ENCODE results near the gene ABHD14A.

ABHD14A gene

GRCh38 chr3:51934139-51934850 is 40.6 kb upstream of the ABHD14A start:
- Histone ChIP-seq H3K4me3 (ENCODE audit: low read depth in 1 of 2, low read length in 2 of 2) (no peak overlapping the region), H3K27me3 (ENCODE audit: low read depth, low read length) (no peaks in the 10 kb centered on the region), H3K4me1 (ENCODE audit: control insufficient read depth in 1 of 2, insufficient read depth in 2 of 2, low read length in 2 of 2) (no peaks in the 10 kb centered on the region), H3K27ac (ENCODE audit: low read length) (no peak overlapping the region), H3K36me3 (ENCODE audit: control insufficient read depth in 1 of 2, insufficient read depth in 2 of 2, low read length in 2 of 2) (peaks cover 37 to 61% of the 10 kb centered on the region in 2 donors), H3K9me3 (ENCODE audit: control insufficient read depth in 1 of 2, low read length in 2 of 2) (no peaks in the 10 kb centered on the region)

GRCh38 chr3:51934991-51935885 is 39.6 kb upstream of the ABHD14A start:
- Histone ChIP-seq H3K27ac (ENCODE audit: low read length) (no peak overlapping the region), H3K36me3 (ENCODE audit: control insufficient read depth in 1 of 2, insufficient read depth in 2 of 2, low read length in 2 of 2) (peaks cover 37 to 61% of the 10 kb centered on the region in 2 donors), H3K27me3 (ENCODE audit: low read depth, low read length) (no peaks in the 10 kb centered on the region), H3K4me3 (ENCODE audit: low read depth in 1 of 2, low read length in 2 of 2) (no peak overlapping the region), H3K4me1 (ENCODE audit: control insufficient read depth in 1 of 2, insufficient read depth in 2 of 2, low read length in 2 of 2) (peaks cover 0 to 4% of the 10 kb centered on the region in 2 donors), H3K9me3 (ENCODE audit: control insufficient read depth in 1 of 2, low read length in 2 of 2) (no peaks in the 10 kb centered on the region)

GRCh38 chr3:51935886-51936755 is 38.7 kb upstream of the ABHD14A start:
- Histone ChIP-seq H3K27ac (ENCODE audit: low read length) (no peak overlapping the region), H3K4me1 (ENCODE audit: control insufficient read depth in 1 of 2, insufficient read depth in 2 of 2, low read length in 2 of 2) (peaks cover 5 to 12% of the 10 kb centered on the region in 2 donors), H3K27me3 (ENCODE audit: low read depth, low read length) (no peaks in the 10 kb centered on the region), H3K9me3 (ENCODE audit: control insufficient read depth in 1 of 2, low read length in 2 of 2) (no peaks in the 10 kb centered on the region), H3K4me3 (ENCODE audit: low read depth in 1 of 2, low read length in 2 of 2) (no peak overlapping the region), H3K36me3 (ENCODE audit: control insufficient read depth in 1 of 2, insufficient read depth in 2 of 2, low read length in 2 of 2) (peaks cover 37 to 61% of the 10 kb centered on the region in 2 donors)

- Histone ChIP-seq H3K27ac (ENCODE audit: low read length) (no peak overlapping the region), H3K27me3 (ENCODE audit: low read depth, low read length) (no peaks in the 10 kb centered on the region), H3K4me3 (ENCODE audit: low read depth in 1 of 2, low read length in 2 of 2) (no peak overlapping the region), H3K4me1 (ENCODE audit: control insufficient read depth in 1 of 2, insufficient read depth in 2 of 2, low read length in 2 of 2) (peaks cover 7 to 15% of the 10 kb centered on the region in 2 donors), H3K9me3 (ENCODE audit: control insufficient read depth in 1 of 2, low read length in 2 of 2) (no peaks in the 10 kb centered on the region), H3K36me3 (ENCODE audit: control insufficient read depth in 1 of 2, insufficient read depth in 2 of 2, low read length in 2 of 2) (peaks cover 37 to 65% of the 10 kb centered on the region in 2 donors)
Measured at GRCh38 chr3:51937014-51937413, 37.9 kb upstream of the ABHD14A start.

- Histone ChIP-seq H3K4me1 (ENCODE audit: control insufficient read depth in 1 of 2, insufficient read depth in 2 of 2, low read length in 2 of 2) (peaks cover 12 to 20% of the 10 kb centered on the region in 2 donors), H3K36me3 (ENCODE audit: control insufficient read depth in 1 of 2, insufficient read depth in 2 of 2, low read length in 2 of 2) (peaks cover 34 to 60% of the 10 kb centered on the region in 2 donors), H3K9me3 (ENCODE audit: control insufficient read depth in 1 of 2, low read length in 2 of 2) (no peaks in the 10 kb centered on the region), H3K27ac (ENCODE audit: low read length) (no peak overlapping the region), H3K27me3 (ENCODE audit: low read depth, low read length) (no peaks in the 10 kb centered on the region), H3K4me3 (ENCODE audit: low read depth in 1 of 2, low read length in 2 of 2) (no peak overlapping the region)
Measured at GRCh38 chr3:51937611-51938450, 37.0 kb upstream of the ABHD14A start.

- Histone ChIP-seq H3K9me3 (ENCODE audit: control insufficient read depth in 1 of 2, low read length in 2 of 2) (no peaks in the 10 kb centered on the region), H3K27ac (ENCODE audit: low read length) (no peak overlapping the region), H3K4me3 (ENCODE audit: low read depth in 1 of 2, low read length in 2 of 2) (no peak overlapping the region), H3K27me3 (ENCODE audit: low read depth, low read length) (no peaks in the 10 kb centered on the region), H3K36me3 (ENCODE audit: control insufficient read depth in 1 of 2, insufficient read depth in 2 of 2, low read length in 2 of 2) (peaks cover 29 to 50% of the 10 kb centered on the region in 2 donors), H3K4me1 (ENCODE audit: control insufficient read depth in 1 of 2, insufficient read depth in 2 of 2, low read length in 2 of 2) (peaks cover 18 to 26% of the 10 kb centered on the region in 2 donors)
Measured at GRCh38 chr3:51938780-51939425, 36.0 kb upstream of the ABHD14A start.

GRCh38 chr3:51940648-51941462 is 34.0 kb upstream of the ABHD14A start:
- Histone ChIP-seq H3K9me3 (ENCODE audit: control insufficient read depth in 1 of 2, low read length in 2 of 2) (no peaks in the 10 kb centered on the region), H3K36me3 (ENCODE audit: control insufficient read depth in 1 of 2, insufficient read depth in 2 of 2, low read length in 2 of 2) (peaks cover 26 to 45% of the 10 kb centered on the region in 2 donors), H3K4me3 (ENCODE audit: low read depth in 1 of 2, low read length in 2 of 2) (peak overlapping the region; percentile 86 to 93), H3K27ac (ENCODE audit: low read length) (peak overlapping the region; percentile 30), H3K4me1 (ENCODE audit: control insufficient read depth in 1 of 2, insufficient read depth in 2 of 2, low read length in 2 of 2) (peaks cover 18 to 26% of the 10 kb centered on the region in 2 donors), H3K27me3 (ENCODE audit: low read depth, low read length) (no peaks in the 10 kb centered on the region)

- Histone ChIP-seq H3K27ac (ENCODE audit: low read length) (peak overlapping the region; percentile 30), H3K27me3 (ENCODE audit: low read depth, low read length) (no peaks in the 10 kb centered on the region), H3K9me3 (ENCODE audit: control insufficient read depth in 1 of 2, low read length in 2 of 2) (no peaks in the 10 kb centered on the region), H3K4me1 (ENCODE audit: control insufficient read depth in 1 of 2, insufficient read depth in 2 of 2, low read length in 2 of 2) (peaks cover 18 to 26% of the 10 kb centered on the region in 2 donors), H3K36me3 (ENCODE audit: control insufficient read depth in 1 of 2, insufficient read depth in 2 of 2, low read length in 2 of 2) (peaks cover 27 to 44% of the 10 kb centered on the region in 2 donors), H3K4me3 (ENCODE audit: low read depth in 1 of 2, low read length in 2 of 2) (peak overlapping the region; percentile 86 to 93)
Measured at GRCh38 chr3:51941463-51941797, 33.4 kb upstream of the ABHD14A start.

- peaks cover 18 to 26% of the 10 kb centered on the region in 2 donors for H3K4me1 ChIP-seq (ENCODE audit: control insufficient read depth in 1 of 2, insufficient read depth in 2 of 2, low read length in 2 of 2)
- peaks cover 23 to 40% of the 10 kb centered on the region in 2 donors for H3K36me3 ChIP-seq (ENCODE audit: control insufficient read depth in 1 of 2, insufficient read depth in 2 of 2, low read length in 2 of 2)
- no peaks in the 10 kb centered on the region for H3K9me3 ChIP-seq (ENCODE audit: control insufficient read depth in 1 of 2, low read length in 2 of 2)
- peak within 1 kb of the TSS; percentile 86 to 93 for H3K4me3 ChIP-seq (ENCODE audit: low read depth in 1 of 2, low read length in 2 of 2)
- no peaks in the 10 kb centered on the region for H3K27me3 ChIP-seq (ENCODE audit: low read depth, low read length)
- H3K27ac ChIP-seq (ENCODE audit: low read length), result peak within 1 kb of the TSS; percentile 97
Measured at GRCh38 chr3:51941798-51942602, 32.9 kb upstream of the ABHD14A start, which contains the start of the genes PARP3 and RRP9. Gene PARP3, plus strand, starts transcription at chr3:51942363. Its CDS starts 993 bp downstream, at chr3:51943356. Gene RRP9, minus strand, starts transcription at chr3:51941904. Its CDS starts 37 bp downstream, at chr3:51941867.

Measured in muscle layer of duodenum (tissue), 2 donors.